NCI-H1092 (cell line): ENCODE data around the gene NAA38.

Source experiments
- DNase-seq: peaks from one replicate; lab custom pipeline; 2025; lab: John Stamatoyannopoulos, UW

Gene NAA38

GRCh38 chr17:7856811-7857712 is at the start of gene NAA38:
TSS of gene NAA38 (minus strand) at chr17:7857559. CDS start at chr17:7857463, 96 bp downstream.
- DNase-seq = peak; percentile 98

DNA sequence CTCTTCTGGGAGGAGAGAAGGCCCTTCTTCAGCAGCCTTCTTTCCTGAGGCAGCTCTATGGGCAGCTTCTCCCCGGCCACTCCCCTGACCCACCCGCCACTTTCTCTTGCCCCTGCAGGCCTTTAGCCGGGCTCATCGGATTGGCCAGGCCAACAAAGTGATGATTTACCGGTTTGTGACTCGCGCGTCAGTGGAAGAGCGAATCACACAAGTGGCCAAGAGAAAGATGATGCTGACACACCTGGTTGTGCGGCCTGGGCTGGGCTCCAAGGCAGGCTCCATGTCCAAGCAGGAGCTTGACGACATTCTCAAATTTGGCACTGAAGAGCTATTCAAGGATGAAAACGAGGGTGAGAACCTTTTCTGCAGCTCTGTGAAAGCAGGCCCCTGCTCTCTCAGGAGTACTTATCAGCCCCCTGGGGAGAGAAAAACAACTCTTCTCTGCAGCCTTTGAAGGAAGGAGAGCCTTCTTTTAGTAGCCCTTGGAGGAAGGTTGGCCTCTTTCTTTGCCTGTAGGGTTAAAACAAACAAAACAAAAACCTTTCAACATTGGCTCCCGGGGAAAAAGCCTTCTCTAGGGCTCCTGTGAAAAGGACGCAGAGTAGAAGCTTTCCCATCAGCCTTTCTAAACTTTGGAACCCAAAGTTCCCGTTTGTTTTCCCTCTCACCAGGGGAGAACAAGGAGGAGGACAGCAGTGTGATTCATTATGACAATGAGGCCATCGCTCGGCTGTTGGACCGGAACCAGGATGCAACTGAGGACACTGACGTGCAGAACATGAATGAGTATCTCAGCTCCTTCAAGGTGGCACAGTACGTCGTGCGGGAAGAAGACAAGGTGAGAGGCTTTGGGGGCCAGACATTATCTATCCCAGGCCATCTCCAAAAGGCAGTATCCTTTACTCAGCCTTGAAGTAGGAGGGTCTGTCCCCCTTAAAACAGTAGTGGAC is 46.1 kb upstream of the NAA38 start:
- no peak for DNase-seq

GRCh38 chr17:7897773-7898172 is 40.4 kb upstream of the NAA38 start:
- no peak for DNase-seq

DNA sequence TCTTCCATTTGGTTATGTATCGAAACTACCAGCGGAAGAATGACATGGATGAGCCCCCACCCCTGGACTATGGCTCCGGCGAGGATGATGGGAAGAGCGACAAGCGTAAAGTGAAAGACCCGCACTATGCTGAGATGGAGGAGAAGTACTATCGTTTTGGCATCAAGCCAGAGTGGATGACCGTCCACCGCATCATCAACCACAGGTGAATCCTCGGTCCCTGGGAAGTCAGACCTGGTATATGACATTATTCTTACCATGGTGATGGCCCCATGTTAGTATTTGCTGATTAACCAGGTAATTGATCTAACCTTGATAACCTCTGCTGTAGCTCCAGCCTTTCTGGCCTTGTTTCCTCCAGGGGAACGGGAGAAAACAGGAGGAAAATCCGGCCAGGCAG is 39.7 kb upstream of the NAA38 start:
- no peak for DNase-seq

GRCh38 chr17:7894866-7895265 is 37.5 kb upstream of the NAA38 start:
- DNase-seq = no peak

GRCh38 chr17:7894226-7894625 is 36.9 kb upstream of the NAA38 start:
- DNase-seq = no peak

- DNase-seq = no peak
These were observed 36.0 kb upstream of the NAA38 start for GRCh38 chr17:7893187-7893880.

DNA sequence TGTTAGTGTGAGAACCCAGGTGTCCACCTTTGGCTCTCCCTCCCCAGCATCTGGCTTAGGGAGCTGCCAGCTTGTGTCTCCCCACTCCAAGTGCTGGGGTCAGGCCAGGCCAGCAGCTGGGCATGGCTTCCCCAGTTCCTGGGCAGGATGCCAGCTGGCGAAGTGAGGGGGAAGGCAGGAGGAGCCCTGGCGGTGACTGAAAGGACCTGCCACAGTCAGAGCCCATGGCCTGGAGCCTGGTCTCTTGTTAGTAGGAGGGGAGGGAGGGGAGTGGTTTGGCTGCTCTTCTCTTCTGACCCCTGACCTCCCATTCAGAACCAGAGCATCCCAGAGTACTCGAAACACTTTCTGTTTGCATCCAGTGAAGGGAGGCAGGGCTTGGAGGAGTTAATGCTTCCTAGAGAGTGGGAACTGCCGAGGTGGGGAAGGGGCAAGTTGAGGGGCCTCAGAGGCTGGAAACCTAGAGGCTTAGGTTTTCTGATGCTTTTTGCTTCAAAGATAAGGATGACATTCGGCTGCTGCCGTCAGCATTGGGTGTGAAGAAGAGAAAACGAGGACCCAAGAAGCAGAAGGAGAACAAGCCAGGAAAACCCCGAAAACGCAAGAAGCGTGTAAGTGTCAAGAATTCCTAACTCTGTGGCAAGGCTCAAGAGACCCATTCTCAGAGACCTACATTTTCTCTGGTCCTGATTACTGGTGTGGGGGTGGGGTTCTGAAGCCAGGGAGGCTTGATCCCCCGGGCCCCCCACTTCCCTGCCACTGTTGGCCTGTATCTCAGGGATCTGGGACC is 32.0 kb upstream of the NAA38 start:
- DNase-seq = peak; percentile 95

DNA sequence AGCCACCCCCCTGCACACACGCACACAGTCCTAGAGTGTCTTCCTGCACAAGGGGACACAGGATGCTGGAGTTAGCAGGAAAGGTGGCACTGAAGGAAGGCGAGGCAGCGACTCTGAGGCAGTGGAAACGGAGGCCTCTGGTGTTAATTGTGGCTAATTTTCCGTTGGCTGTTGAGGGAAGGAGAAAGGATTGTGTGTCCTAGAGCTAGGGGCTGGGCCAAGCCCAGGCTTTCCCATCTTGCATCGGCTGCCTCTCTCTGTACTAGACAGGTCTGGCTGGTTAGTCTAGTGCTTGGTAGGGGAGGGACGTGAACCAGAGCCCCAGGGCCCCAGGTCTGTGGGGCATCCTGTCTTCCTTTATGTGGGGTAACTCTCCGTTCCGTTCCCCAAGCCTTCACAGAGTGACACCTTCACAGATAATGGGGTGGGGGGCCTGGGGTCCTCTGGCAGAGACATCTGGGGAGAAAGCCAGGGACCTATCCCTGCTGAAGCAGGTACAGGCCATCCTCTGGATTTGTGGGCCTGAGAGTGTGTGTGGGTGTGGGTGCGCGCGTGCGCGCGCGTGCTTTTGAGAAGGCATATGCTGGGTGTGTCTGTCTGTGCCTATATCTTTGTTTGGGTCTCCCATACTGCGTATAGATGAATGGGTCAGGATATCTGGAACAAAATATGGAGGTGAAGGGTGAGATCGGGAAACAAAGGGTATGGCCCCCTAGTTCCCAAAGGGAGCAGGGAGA is 31.0 kb upstream of the NAA38 start, which contains the start of gene CHD3:
Gene CHD3 (plus strand): TSS at position 606 of the 737 bp plus-strand sequence. CDS start 212 bp downstream, outside the sequence.
- DNase-seq = no peak

DNA sequence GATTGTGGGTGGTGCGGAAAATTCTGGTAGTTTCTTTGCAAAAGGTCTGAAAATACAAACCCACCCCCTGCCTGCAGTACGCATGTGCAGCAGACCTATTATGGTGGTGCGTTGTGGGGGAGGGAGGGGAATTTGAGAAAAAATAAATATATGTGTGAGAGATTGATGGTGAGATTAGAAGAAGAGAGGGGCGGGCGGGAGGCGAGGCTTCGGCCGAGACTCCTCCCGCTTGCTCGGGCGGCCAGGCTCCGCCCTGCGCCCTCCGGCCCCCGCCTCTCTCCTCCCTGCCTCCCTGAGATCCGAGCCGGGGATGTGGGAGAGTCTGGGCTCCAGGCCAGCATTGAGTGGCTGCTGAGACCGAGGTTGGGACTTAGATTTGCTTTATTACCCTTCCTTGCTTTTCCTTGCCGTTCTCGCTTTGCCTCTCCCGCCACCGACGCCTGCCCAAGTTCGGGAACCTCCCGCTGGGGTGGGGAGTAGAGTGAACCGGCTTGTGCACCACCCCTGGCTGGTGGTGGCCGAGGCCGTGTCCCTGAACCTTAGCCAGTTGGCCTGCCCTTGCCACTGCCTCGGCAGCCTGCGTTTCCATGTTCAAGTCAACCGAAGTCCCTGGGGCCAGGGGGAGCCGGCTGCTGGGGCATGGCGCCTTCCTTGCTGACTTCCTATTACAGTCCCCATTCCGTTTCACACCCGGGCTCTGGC is 30.3 kb upstream of the NAA38 start:
- DNase-seq = peak; percentile 93

- no peak for DNase-seq
These were observed 29.7 kb upstream of the NAA38 start for GRCh38 chr17:7887038-7887481.

- DNase-seq = peak; percentile 61
These were observed 29.1 kb upstream of the NAA38 start for GRCh38 chr17:7886227-7887037.

DNA sequence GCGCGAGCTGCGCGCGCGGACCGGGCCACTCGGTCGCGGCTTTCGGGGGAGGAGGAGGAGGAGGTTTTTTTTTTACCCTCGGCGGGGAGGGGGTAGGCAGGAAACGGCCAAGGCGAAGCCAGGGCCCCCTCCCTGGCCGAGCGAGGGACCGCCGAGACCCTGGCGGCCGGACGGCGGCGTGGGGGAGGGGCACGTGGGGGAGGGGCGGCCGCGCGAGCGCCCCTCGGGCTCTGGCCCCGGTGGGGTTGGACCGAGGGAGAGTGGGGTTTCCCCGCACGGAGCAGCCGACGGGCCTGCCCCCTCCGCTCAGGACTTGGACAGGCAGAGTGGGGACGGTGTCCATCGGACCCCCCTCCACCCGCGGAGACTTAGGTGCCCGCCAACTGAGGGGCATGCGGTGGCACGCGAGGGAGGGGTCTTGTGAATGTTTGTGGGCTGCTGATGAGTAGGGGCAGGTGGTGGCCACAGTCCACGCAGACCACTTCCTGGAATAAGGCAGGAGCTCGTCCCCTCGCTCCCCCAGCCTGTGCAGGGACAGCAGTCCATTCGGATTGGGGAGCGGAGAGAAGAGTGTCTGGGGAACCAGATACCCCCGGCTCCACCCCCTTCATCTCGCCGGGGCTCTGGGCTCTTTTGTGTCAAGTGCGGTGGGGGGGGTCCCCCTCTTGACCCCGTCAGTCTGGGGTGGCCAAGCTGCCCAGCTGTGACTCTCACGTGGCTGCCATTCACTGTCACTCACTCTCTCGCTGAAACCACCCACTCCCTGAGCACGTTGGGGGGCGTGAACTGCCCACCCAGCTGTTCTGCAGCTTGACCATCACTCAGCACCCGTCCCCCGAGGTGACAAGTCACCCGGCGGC is 28.2 kb upstream of the NAA38 start:
- peak; percentile 50 for DNase-seq

- DNase-seq = no peak
These were observed 27.4 kb upstream of the NAA38 start for GRCh38 chr17:7884581-7885366.

- DNase-seq = no peak
These were observed 26.5 kb upstream of the NAA38 start for GRCh38 chr17:7883781-7884386.

DNA sequence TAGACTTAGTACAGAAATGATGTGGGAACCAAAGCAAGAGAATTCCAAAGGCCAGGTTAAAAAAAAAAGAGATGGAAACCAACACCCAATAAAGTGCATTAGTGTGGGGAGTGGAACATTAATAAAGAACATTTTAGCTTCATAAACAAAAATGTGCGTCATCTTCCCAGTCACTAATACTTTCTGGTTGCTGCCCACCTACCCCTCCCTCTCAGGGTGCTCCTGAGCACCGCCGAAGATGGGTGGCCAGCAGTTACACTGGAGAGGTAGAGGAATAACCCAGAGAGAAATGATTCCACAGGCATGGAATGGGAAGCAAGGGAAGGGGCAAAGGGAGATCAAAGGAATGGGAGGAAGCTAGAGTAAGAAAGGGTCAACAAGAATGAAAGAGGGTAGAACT is 25.3 kb upstream of the NAA38 start:
- no peak for DNase-seq

GRCh38 chr17:7882068-7882467 is 24.7 kb upstream of the NAA38 start:
- peak; percentile 45 for DNase-seq
